Measurements from ENCODE around the gene BRI3BP.
A peak's percentile ranks its signal among the peaks of the same experiment; 100 is the strongest.
"Not testable (repeated sequence)": the region's sequence is repeated elsewhere in the genome, so short reads cannot be mapped to it uniquely, and the experiment has no call there.

The BRI3BP gene

DNA sequence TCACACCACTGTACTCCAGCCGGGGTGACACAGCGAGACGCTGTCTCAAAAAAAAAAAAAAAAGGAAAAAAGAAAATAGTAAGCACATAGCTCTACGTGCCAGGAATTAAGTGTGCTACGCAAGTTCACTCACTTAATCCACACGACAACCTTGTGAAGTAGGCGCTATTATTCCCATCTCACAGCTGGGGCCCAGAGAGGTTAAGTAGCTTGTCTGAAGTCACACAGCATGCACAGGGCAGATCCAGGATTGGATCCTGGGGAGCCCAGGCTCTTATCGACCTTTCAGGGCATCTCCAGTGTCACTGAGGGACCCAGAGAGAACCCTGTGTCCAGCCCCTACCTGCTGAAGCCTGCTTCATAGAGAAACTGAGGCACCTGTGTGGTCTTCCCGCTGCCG, 16.4 kb upstream of the BRI3BP start:
- Histone ChIP-seq H3K9me3 (ENCODE audit: low read length) (no peaks in the 10 kb centered on the region), H3K27ac (ENCODE audit: low read depth, low read length) (no peak overlapping the region), H3K9ac (ENCODE audit: low read length) (no peak overlapping the region), H3K36me3 (ENCODE audit: insufficient read depth, low read length) (peaks cover 54% of the 10 kb centered on the region), H3K27me3 (ENCODE audit: control insufficient read depth in 1 of 2, insufficient read depth in 2 of 2, low read length in 2 of 2) (no peaks in the 10 kb centered on the region), H3K4me1 (ENCODE audit: insufficient read depth, low read length) (no peaks in the 10 kb centered on the region), H3K4me3 (ENCODE audit: low read depth in 1 of 2, low read length in 2 of 2) (no peak overlapping the region)

DNA sequence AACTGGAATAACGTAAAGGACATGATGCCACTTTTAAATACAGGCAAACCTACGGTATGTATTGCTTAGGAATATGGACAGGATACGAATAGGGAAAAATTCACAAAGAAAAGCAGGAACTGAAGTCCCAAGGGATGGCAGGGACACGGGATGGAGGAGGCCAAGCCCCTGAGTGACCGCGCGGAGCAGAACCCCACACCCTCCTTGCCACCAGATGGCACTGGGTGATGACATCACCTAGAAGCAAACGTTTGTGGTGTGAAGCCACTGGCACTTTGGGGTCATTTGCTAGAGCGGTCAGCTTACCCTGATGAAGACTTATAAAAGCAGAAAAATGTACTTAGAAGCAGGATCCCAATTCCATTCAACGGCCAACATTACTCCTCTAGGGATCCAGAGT, 13.9 kb upstream of the BRI3BP start:
- peaks cover 59% of the 10 kb centered on the region for H3K36me3 ChIP-seq (ENCODE audit: insufficient read depth, low read length)
- no peaks in the 10 kb centered on the region for H3K27me3 ChIP-seq (ENCODE audit: control insufficient read depth in 1 of 2, insufficient read depth in 2 of 2, low read length in 2 of 2)
- H3K9ac ChIP-seq (ENCODE audit: low read length), result no peak overlapping the region
- H3K27ac ChIP-seq (ENCODE audit: low read depth, low read length), result no peak overlapping the region
- H3K9me3 ChIP-seq (ENCODE audit: low read length), result no peaks in the 10 kb centered on the region
- no peaks in the 10 kb centered on the region for H3K4me1 ChIP-seq (ENCODE audit: insufficient read depth, low read length)
- no peak overlapping the region for H3K4me3 ChIP-seq (ENCODE audit: low read depth in 1 of 2, low read length in 2 of 2)

DNA sequence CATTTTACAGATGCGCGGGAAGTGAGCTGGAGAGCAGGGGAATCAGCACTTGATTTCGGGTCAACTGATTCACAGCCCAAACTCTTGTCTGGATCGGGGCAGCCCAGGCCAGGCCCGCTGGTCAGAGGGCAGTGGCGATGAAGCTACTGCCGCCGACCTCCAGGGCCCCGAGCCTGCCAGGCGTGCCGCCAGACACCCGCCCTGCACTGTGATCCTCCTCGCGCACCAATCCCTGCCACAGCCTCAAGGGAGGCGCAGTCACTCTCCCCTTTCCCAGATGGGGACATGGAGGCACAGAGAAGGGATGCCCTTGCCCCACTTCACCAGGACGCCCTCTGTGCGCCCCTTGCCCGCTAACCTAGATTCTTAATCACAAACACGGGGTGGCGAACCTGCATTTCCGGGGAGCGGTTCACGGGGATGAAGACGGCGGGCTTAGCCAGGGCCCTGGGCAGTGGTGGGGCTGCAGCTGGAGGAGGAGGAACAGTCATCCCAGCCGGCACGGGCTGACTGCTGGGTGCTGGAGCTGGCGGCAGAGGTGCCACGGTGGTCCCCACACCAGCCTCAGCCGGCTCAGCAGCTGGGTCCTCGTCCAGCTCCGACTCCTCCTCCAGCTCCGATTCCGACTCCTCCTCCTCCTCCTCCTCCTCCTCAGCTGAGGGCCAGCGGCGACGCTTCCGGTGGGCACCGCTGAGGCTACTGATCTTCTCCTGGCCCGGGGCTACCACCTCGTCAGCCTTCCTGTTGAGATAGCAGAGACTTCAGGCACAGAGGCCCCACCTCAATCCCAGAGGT, 13.2 kb upstream of the BRI3BP start:
- no peak overlapping the region for H3K4me3 ChIP-seq (ENCODE audit: low read depth in 1 of 2, low read length in 2 of 2)
- H3K36me3 ChIP-seq (ENCODE audit: insufficient read depth, low read length), result peaks cover 57% of the 10 kb centered on the region
- no peaks in the 10 kb centered on the region for H3K4me1 ChIP-seq (ENCODE audit: insufficient read depth, low read length)
- no peaks in the 10 kb centered on the region for H3K27me3 ChIP-seq (ENCODE audit: control insufficient read depth in 1 of 2, insufficient read depth in 2 of 2, low read length in 2 of 2)
- no peaks in the 10 kb centered on the region for H3K9me3 ChIP-seq (ENCODE audit: low read length)
- no peak overlapping the region for H3K27ac ChIP-seq (ENCODE audit: low read depth, low read length)
- no peak overlapping the region for H3K9ac ChIP-seq (ENCODE audit: low read length)

DNA sequence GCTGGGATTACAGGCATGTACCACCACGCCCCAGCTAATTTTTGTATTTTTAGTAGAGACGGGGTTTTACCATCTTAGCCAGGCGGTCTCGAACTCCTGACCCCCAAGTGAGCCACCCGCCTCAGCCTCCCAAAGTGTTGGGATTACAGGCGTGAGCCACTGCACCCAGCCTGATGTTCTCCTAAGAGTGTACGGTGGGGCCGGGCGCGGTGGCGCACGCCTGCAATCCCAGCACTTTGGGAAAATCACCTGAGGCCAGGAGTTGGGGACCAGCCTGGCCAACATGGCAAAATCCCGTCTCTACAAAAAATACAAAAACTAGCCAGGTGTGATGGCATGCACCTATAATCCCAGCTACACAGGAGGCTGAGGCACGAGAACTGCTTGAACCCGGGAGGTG, 6.6 kb upstream of the BRI3BP start:
- H3K4me3 ChIP-seq (ENCODE audit: low read depth in 1 of 2, low read length in 2 of 2); H3K4me1 ChIP-seq (ENCODE audit: insufficient read depth, low read length); H3K9ac ChIP-seq (ENCODE audit: low read length); H3K27me3 ChIP-seq (ENCODE audit: control insufficient read depth in 1 of 2, insufficient read depth in 2 of 2, low read length in 2 of 2); H3K27ac ChIP-seq (ENCODE audit: low read depth, low read length); H3K9me3 ChIP-seq (ENCODE audit: low read length): not testable (repeated sequence)
- peaks cover 23% of the 10 kb centered on the region for H3K36me3 ChIP-seq (ENCODE audit: insufficient read depth, low read length)

DNA sequence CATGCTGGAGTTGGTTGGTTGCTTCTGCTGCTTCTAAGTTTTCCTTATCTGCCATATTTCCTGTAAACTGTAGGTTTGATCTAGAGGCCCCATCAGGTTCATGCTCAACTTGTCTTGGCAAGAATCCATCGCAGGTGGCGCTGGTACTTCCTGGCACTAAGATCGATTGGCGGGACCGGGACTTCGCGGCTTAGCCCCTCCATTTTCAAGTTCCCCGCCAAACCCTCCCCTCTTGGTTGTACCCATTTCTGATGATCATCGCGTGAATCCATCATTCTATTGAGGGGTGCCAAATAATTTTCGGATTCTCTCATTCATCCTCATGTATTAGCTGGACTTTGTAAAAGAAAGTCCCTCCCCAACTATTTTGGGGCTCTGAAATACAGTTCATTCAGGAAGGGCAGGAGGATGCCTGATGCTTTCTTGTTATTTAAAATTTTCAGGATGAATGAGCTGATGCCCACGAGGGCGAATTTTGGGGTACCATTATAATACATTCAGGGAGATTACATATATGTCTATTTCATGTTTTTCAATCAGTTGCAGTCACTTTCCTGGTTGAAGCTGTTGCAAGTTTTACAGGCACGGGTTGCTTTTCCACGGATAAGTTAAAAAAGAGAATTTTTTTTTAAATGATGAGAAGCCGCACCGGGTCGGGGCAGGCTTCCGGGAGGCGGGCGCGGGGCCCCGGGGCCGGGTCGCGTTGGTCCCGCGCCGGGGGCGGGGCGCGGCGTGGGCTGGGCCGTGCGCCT, 395 bp upstream of the BRI3BP start:
- H3K4me1 ChIP-seq (ENCODE audit: insufficient read depth, low read length), result peaks cover 18% of the 10 kb centered on the region
- no peaks in the 10 kb centered on the region for H3K27me3 ChIP-seq (ENCODE audit: control insufficient read depth in 1 of 2, insufficient read depth in 2 of 2, low read length in 2 of 2)
- H3K9me3 ChIP-seq (ENCODE audit: low read length), result no peaks in the 10 kb centered on the region
- H3K27ac ChIP-seq (ENCODE audit: low read depth, low read length), result no peak overlapping the region
- H3K36me3 ChIP-seq (ENCODE audit: insufficient read depth, low read length), result no peaks in the 10 kb centered on the region
- peak overlapping the region; percentile 14 to 66 for H3K4me3 ChIP-seq (ENCODE audit: low read depth in 1 of 2, low read length in 2 of 2)
- H3K9ac ChIP-seq (ENCODE audit: low read length), result peak overlapping the region; percentile 44

DNA sequence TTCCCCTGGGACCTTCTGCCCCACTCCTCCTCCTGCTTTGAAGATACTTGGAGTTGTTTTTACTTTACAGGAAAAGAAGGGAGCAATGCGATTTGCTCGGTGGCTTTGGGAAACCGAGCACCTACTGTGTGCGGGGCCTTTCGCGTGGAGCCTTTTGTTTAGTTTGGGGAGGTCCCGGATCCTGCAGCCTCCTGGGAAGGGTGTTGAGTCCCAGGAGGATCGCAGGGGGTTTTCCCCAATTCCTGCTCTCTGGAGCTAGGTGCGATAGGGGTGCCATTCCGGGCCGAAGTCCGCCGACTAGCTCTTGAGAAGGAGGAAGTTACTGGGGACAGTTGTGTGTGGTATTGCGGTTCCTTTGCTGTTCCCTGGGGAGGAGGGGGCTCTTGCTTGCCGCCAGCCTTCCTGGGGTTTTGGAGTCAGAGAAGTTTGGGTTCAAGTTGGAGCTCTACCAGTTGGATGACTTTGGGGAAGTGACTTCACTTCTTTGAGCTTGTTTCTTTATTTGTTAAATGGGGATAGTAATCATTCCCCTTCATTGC, 1.1 kb downstream of the BRI3BP start:
- Histone ChIP-seq H3K9me3 (ENCODE audit: low read length) (no peaks in the 10 kb centered on the region), H3K27me3 (ENCODE audit: control insufficient read depth in 1 of 2, insufficient read depth in 2 of 2, low read length in 2 of 2) (no peaks in the 10 kb centered on the region), H3K4me3 (ENCODE audit: low read depth in 1 of 2, low read length in 2 of 2) (peak overlapping the region; percentile 33 to 59), H3K36me3 (ENCODE audit: insufficient read depth, low read length) (no peaks in the 10 kb centered on the region), H3K4me1 (ENCODE audit: insufficient read depth, low read length) (peaks cover 14% of the 10 kb centered on the region), H3K9ac (ENCODE audit: low read length) (no peak overlapping the region), H3K27ac (ENCODE audit: low read depth, low read length) (no peak overlapping the region)

DNA sequence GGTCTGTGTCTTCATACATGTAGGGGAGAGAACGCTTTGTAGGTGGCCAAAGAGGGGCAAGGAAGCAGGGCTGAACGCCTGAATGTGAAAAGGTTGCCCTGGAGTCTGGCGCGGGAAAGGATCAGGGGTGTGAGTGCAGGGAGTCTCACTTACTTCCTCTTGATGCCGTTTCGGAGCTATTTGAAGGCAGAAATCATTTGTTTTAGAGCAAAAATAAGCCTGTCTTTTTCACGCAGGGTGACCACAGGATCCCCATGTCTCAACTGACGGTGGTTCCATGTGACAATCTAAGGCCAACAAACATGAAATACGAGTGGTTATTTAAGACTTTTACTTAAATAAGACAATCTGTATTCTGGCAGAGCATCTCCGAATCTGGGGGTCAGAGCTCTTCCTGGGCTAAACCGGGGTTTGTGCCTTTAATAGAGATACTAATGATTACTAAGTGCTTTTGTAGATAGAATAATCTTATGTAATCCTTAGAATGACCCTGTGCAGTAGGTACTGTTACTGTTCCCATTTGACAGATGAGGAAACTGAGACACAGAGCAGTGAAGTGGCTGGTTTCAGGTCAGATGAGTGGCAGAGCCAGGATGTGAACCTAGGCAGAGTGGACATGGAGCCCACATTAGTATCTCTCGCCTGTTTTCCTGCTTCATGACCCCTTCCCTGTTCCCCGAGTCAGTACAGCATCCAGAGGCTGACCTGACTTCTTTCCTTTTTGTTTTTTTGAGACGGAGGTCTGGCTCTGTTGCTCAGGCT, 1.9 kb downstream of the BRI3BP start:
- Histone ChIP-seq H3K4me1 (ENCODE audit: insufficient read depth, low read length) (peaks cover 14% of the 10 kb centered on the region), H3K27me3 (ENCODE audit: control insufficient read depth in 1 of 2, insufficient read depth in 2 of 2, low read length in 2 of 2) (no peaks in the 10 kb centered on the region), H3K9ac (ENCODE audit: low read length) (no peak overlapping the region), H3K4me3 (ENCODE audit: low read depth in 1 of 2, low read length in 2 of 2) (no peak overlapping the region), H3K9me3 (ENCODE audit: low read length) (no peaks in the 10 kb centered on the region), H3K27ac (ENCODE audit: low read depth, low read length) (no peak overlapping the region), H3K36me3 (ENCODE audit: insufficient read depth, low read length) (no peaks in the 10 kb centered on the region)

DNA sequence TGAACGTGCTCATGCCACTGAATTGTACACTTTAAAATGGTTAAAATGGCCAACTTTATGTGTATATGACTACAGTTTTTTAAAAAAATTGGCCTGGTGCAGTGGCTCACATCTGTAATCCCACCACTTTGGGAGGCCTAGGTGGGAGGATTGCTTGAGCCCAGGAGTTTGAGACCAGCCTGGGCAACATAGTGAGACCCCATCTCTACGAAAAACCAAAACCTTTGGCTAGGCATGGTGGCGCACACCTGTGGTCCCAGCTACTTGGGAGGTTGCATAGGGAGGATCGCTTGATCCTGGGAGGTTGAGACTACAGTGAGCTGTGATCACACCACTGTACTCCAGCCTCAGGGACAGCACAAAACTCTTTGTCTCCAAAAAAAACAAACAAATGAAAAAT, 5.3 kb downstream of the BRI3BP start:
- H3K4me1 ChIP-seq (ENCODE audit: insufficient read depth, low read length), result peaks cover 7% of the 10 kb centered on the region
- no peaks in the 10 kb centered on the region for H3K36me3 ChIP-seq (ENCODE audit: insufficient read depth, low read length)
- H3K4me3 ChIP-seq (ENCODE audit: low read depth in 1 of 2, low read length in 2 of 2), result no peak overlapping the region
- H3K9ac ChIP-seq (ENCODE audit: low read length), result no peak overlapping the region
- H3K9me3 ChIP-seq (ENCODE audit: low read length), result no peaks in the 10 kb centered on the region
- H3K27ac ChIP-seq (ENCODE audit: low read depth, low read length), result no peak overlapping the region
- no peaks in the 10 kb centered on the region for H3K27me3 ChIP-seq (ENCODE audit: control insufficient read depth in 1 of 2, insufficient read depth in 2 of 2, low read length in 2 of 2)

DNA sequence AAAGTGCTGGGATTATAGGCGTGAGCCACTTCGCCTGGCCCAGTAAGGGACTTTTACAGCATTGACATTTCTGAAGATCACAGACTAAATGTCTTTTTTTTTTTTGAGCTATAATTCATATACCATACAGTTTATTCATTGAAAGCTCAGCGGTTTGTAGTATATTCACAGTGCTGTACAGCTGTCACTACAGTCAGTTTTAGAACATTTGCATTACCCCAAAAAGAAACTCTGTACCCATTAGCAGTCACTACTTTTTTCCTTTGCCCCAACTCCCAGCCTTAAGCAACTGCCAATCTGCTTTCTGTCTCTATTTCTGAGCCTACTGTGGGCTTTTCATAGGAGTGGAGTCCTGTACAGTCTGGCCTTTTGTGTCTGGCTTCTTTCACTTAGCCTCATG, 8.2 kb downstream of the BRI3BP start:
- H3K9ac ChIP-seq (ENCODE audit: low read length), result no peak overlapping the region
- H3K27me3 ChIP-seq (ENCODE audit: control insufficient read depth in 1 of 2, insufficient read depth in 2 of 2, low read length in 2 of 2), result no peaks in the 10 kb centered on the region
- H3K36me3 ChIP-seq (ENCODE audit: insufficient read depth, low read length), result no peaks in the 10 kb centered on the region
- no peaks in the 10 kb centered on the region for H3K9me3 ChIP-seq (ENCODE audit: low read length)
- no peaks in the 10 kb centered on the region for H3K4me1 ChIP-seq (ENCODE audit: insufficient read depth, low read length)
- no peak overlapping the region for H3K27ac ChIP-seq (ENCODE audit: low read depth, low read length)
- no peak overlapping the region for H3K4me3 ChIP-seq (ENCODE audit: low read depth in 1 of 2, low read length in 2 of 2)

DNA sequence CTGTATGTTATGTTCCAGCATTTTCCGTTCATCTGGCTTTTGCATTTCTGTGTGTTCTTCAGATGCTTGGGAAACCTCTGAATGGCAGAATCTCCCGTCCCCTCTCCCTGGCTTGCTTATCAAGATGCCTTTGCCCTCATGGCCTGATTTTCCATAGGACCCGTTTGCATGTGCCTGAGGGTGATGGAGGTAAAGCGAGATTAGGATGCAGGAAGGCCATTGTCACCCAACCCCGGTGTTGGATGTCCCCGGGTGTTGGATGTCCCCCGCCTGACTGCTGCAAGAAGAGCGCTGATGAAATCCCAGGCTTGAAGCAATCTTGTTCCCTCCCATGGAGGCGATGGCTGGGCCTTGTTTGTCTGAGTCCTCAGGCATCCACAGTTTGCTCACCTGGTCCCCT, 9.6 kb downstream of the BRI3BP start:
- H3K4me1 ChIP-seq (ENCODE audit: insufficient read depth, low read length), result no peaks in the 10 kb centered on the region
- H3K9ac ChIP-seq (ENCODE audit: low read length), result no peak overlapping the region
- H3K9me3 ChIP-seq (ENCODE audit: low read length), result no peaks in the 10 kb centered on the region
- H3K36me3 ChIP-seq (ENCODE audit: insufficient read depth, low read length), result no peaks in the 10 kb centered on the region
- no peaks in the 10 kb centered on the region for H3K27me3 ChIP-seq (ENCODE audit: control insufficient read depth in 1 of 2, insufficient read depth in 2 of 2, low read length in 2 of 2)
- H3K27ac ChIP-seq (ENCODE audit: low read depth, low read length), result no peak overlapping the region
- no peak overlapping the region for H3K4me3 ChIP-seq (ENCODE audit: low read depth in 1 of 2, low read length in 2 of 2)

DNA sequence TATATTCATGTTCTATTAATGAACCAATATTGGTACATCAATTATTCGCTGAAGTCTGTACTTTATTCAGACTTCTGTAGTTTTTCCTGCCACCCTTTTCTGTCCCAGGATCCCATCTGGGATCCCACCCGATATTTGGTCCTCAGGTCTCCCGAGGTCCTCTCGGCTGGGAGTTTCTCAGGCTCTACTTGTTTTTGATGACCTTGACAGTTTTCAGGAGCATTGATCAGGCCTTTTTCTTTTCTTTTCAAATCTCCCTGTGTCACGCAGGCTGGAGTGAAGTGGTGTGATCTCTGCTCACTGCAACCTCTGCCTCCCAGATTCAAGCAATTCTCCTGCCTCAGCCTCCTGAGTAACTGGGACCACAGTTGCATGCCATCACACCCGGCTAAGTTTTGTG, 11.2 kb downstream of the BRI3BP start:
- H3K36me3 ChIP-seq (ENCODE audit: insufficient read depth, low read length), result no peaks in the 10 kb centered on the region
- H3K9ac ChIP-seq (ENCODE audit: low read length), result no peak overlapping the region
- no peak overlapping the region for H3K4me3 ChIP-seq (ENCODE audit: low read depth in 1 of 2, low read length in 2 of 2)
- no peaks in the 10 kb centered on the region for H3K4me1 ChIP-seq (ENCODE audit: insufficient read depth, low read length)
- no peaks in the 10 kb centered on the region for H3K9me3 ChIP-seq (ENCODE audit: low read length)
- no peaks in the 10 kb centered on the region for H3K27me3 ChIP-seq (ENCODE audit: control insufficient read depth in 1 of 2, insufficient read depth in 2 of 2, low read length in 2 of 2)
- no peak overlapping the region for H3K27ac ChIP-seq (ENCODE audit: low read depth, low read length)

All from muscle layer of colon (tissue), 2 donors.